ENCODE measurements around the gene TMEM150C. TPM values are rescaled to one million over a fixed set of nuclear protein-coding genes. Genes with fewer than 3 reads are reported as not detected.
"Not testable (repeated sequence)": the region's sequence is repeated elsewhere in the genome, so short reads cannot be mapped to it uniquely, and the experiment has no call there.

The TMEM150C gene
- total RNA-seq, 1 donor: 0.45 TPM

- no peak overlapping the region for H3K4me3 ChIP-seq (ENCODE audit: low read depth, low read length)
- DNase-seq (ENCODE audit: low read depth): no peak
- no peak for TF ChIP-seq CTCF (IDR thresholded peaks at IDR 0.05; ENCODE audit: insufficient read depth, low read length)
Measured at GRCh38 chr4:82555276-82555675, 6.5 kb downstream of the TMEM150C start.

GRCh38 chr4:82553020-82553419 lies 8.8 kb downstream of the TMEM150C start:
- DNase-seq (ENCODE audit: low read depth): no peak
- TF ChIP-seq CTCF (IDR thresholded peaks at IDR 0.05; ENCODE audit: insufficient read depth, low read length): no peak
- H3K4me3 ChIP-seq (ENCODE audit: low read depth, low read length): no peak overlapping the region

- no peak for DNase-seq (ENCODE audit: low read depth)
- no peak for TF ChIP-seq CTCF (IDR thresholded peaks at IDR 0.05; ENCODE audit: insufficient read depth, low read length)
Measured at GRCh38 chr4:82551734-82552133, 10.1 kb downstream of the TMEM150C start.

GRCh38 chr4:82547850-82548249 lies 13.9 kb downstream of the TMEM150C start:
- not testable (repeated sequence) for DNase-seq (ENCODE audit: low read depth); H3K4me3 ChIP-seq (ENCODE audit: low read depth, low read length)

More at GRCh38 chr4:82551734-82552133, 10.1 kb downstream of the TMEM150C start:
- H3K4me3 ChIP-seq (ENCODE audit: low read depth, low read length): no peak overlapping the region

GRCh38 chr4:82543131-82543530 lies 18.7 kb downstream of the TMEM150C start:
- no peak overlapping the region for H3K4me3 ChIP-seq (ENCODE audit: low read depth, low read length)
- no peak for DNase-seq (ENCODE audit: low read depth)
- TF ChIP-seq CTCF (IDR thresholded peaks at IDR 0.05; ENCODE audit: insufficient read depth, low read length): no peak

GRCh38 chr4:82542642-82543041 lies 19.1 kb downstream of the TMEM150C start:
- DNase-seq (ENCODE audit: low read depth): no peak
- TF ChIP-seq CTCF (IDR thresholded peaks at IDR 0.05; ENCODE audit: insufficient read depth, low read length): no peak
- H3K4me3 ChIP-seq (ENCODE audit: low read depth, low read length): no peak overlapping the region

- no peak for DNase-seq (ENCODE audit: low read depth)
- TF ChIP-seq CTCF (IDR thresholded peaks at IDR 0.05; ENCODE audit: insufficient read depth, low read length): no peak
- no peak overlapping the region for H3K4me3 ChIP-seq (ENCODE audit: low read depth, low read length)
Measured at GRCh38 chr4:82529322-82529721, 32.5 kb downstream of the TMEM150C start.
